K562 (cell line): Measurements from ENCODE around the gene GSX2. TPM values are rescaled to one million over a fixed set of nuclear protein-coding genes. Genes with fewer than 3 reads are reported as not detected.

Experiments used
- ELF4 ChIP-seq: fragments of 450-650 bp; formaldehyde crosslinking; IDR thresholded peaks from 2 replicates; pipeline ENCODE4 v1.4.0; 2022; ENCODE audit warnings: missing genetic modification characterization
- TSHZ1 ChIP-seq: fragments of 250-450 bp; sonication (Bioruptor Pico); IDR thresholded peaks from 2 replicates; pipeline ENCODE4 v1.4.0; 2020; ENCODE audit warnings: mild to moderate bottlenecking, moderate library complexity
- U2AF1 ChIP-seq: fragments of 200-400 bp; formaldehyde crosslinking; optimal IDR thresholded peaks from 2 replicates; pipeline ENCODE3; 2017; ENCODE audit warnings: mild to moderate bottlenecking, low read depth, low read length, moderate library complexity
- polyA plus RNA-seq, 8 experiments: library from polyadenylated mRNA; depleted of rRNA in 4 of 8; stranded (reverse) in 5 of 8; unstranded in 3 of 8; fragments of >200 nt; fragmentation: Nextera tagmentation in 2 of 8; fragmentation: Illumina TruSeq in 1 of 8; extraction: Ambion mirVana in 2 of 8; extraction: Trizol in 1 of 8; gene quantifications; 2 replicates each; pipeline versions ENCODE4 v1.2.1 to v1.2.3, GENCODE V29; 2011 to 2014; ENCODE audit warnings: inconsistent platforms in 1 of 8, missing spikeins in 1 of 8
- total RNA-seq, 7 experiments: library from RNA; depleted of rRNA in 6 of 7; stranded (reverse); fragments of >200 nt in 6 of 7; fragmentation: Illumina TruSeq in 2 of 7; extraction: Trizol in 2 of 7; gene quantifications; 2 replicates each; pipeline versions ENCODE4 v1.2.1 to v1.2.3, GENCODE V29; 2011 to 2021; ENCODE audit warnings: low replicate concordance in 1 of 7
- TF ChIP-seq, protein P1 (sequence below), 2 experiments: IDR thresholded peaks in 1 of 2; conservative IDR thresholded peaks in 1 of 2; 2 replicates each; pipeline ENCODE4 v1.6.1; 2016; ENCODE audit warnings: low read depth in 2 of 2, mild to moderate bottlenecking in 1 of 2, missing compliant biosample characterization in 1 of 2, missing genetic modification characterization in 1 of 2, moderate library complexity in 1 of 2

Gene GSX2
- total and polyA plus RNA-seq, 9 of the 15 experiments (the other 6 are each of a cell fraction or from before 2014, with no cell fraction given) = not detected

GRCh38 chr4:54091637-54092404 is 8.1 kb upstream of the GSX2 start (continued):
- TF ChIP-seq TSHZ1 (CRISPR knock-in tag) = no peak
- TF ChIP-seq, protein P1, sequence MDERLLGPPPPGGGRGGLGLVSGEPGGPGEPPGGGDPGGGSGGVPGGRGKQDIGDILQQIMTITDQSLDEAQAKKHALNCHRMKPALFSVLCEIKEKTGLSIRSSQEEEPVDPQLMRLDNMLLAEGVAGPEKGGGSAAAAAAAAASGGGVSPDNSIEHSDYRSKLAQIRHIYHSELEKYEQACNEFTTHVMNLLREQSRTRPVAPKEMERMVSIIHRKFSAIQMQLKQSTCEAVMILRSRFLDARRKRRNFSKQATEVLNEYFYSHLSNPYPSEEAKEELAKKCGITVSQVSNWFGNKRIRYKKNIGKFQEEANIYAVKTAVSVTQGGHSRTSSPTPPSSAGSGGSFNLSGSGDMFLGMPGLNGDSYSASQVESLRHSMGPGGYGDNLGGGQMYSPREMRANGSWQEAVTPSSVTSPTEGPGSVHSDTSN (CRISPR knock-in tag; IDR thresholded peaks at IDR 0.05; ENCODE audit: low read depth) = no peak
- TF ChIP-seq, protein P1 (tag; conservative IDR thresholded peaks at IDR 0.05; ENCODE audit: low read depth) = no peak
- TF ChIP-seq ELF4 (CRISPR knock-in tag) = no peak
- no peak for TF ChIP-seq U2AF1
